ENCODE results near the gene SLC25A29. TPM values are rescaled to one million over a fixed set of nuclear protein-coding genes. Genes with fewer than 3 reads are reported as not detected.

The SLC25A29 gene
- total and polyA plus RNA-seq, 2 of the 8 experiments (the other 6 are each of a cell fraction or from before 2014, with no cell fraction given), result 135 to 177 TPM

- Histone ChIP-seq H3K56ac (replicated peaks; ENCODE audit: insufficient read length, low read depth, low read length) (no peak overlapping the region), H3K4ac (replicated peaks; ENCODE audit: insufficient read length, low read depth, low read length) (peak overlapping the region; percentile 53), H3K23ac (ENCODE audit: insufficient read length) (no peak overlapping the region), H2BK12ac (ENCODE audit: low read depth, low read length) (no peak overlapping the region), H4K20me1 (replicated peaks in 1 of 2; ENCODE audit: control insufficient read depth in 1 of 2, insufficient read depth in 2 of 2, low read length in 2 of 2) (no peaks in the 10 kb centered on the region), H3K27ac (ENCODE audit: low read depth, low read length) (no peak overlapping the region), H3K4me1 (replicated peaks in 1 of 4; ENCODE audit: control insufficient read depth in 3 of 4, insufficient read depth in 4 of 4, low read length in 3 of 4) (peaks cover 0 to 4% (median 0%) of the 10 kb centered on the region in 4 experiments; a peak in 1 of 7 replicates), H2BK20ac (ENCODE audit: low read length) (no peak overlapping the region), H3K27me3 (replicated peaks in 1 of 4; ENCODE audit: control insufficient read depth in 3 of 4, extremely low read depth in 1 of 4, insufficient read depth in 3 of 4, low read length in 3 of 4) (no peaks in the 10 kb centered on the region), H3K79me2 (ENCODE audit: control insufficient read depth in 1 of 2, insufficient read depth in 2 of 2, low read length in 2 of 2) (no peaks in the 10 kb centered on the region), H2AK5ac (ENCODE audit: low read depth, low read length) (no peak overlapping the region), H3K14ac (ENCODE audit: insufficient read length) (no peak overlapping the region), H4K8ac (ENCODE audit: extremely low read depth, insufficient read depth, low read length) (peak overlapping the region; percentile 76; the same call in 1 of the 2 replicates), H2BK120ac (replicated peaks; ENCODE audit: low read depth, low read length) (no peak overlapping the region), H2BK5ac (ENCODE audit: low read depth, low read length) (no peak overlapping the region), H3K18ac (ENCODE audit: extremely low read depth, low read length) (no peak overlapping the region), H3K23me2 (ENCODE audit: low read depth, low read length) (no peaks in the 10 kb centered on the region; the same call in 1 of the 2 replicates), H3K9me3 (ENCODE audit: insufficient read depth in 2 of 2, low read depth in 1 of 2, low read length in 1 of 2) (no peaks in the 10 kb centered on the region), H3K9ac (replicated peaks in 1 of 4; ENCODE audit: extremely low read depth in 1 of 4, low read depth in 3 of 4, low read length in 3 of 4) (no peak overlapping the region), H4K91ac (replicated peaks; ENCODE audit: insufficient read length, low read length) (no peak overlapping the region), H3K36me3 (ENCODE audit: control insufficient read depth in 2 of 4, insufficient read depth in 4 of 4, low read length in 3 of 4) (no peaks in the 10 kb centered on the region), H4K5ac (ENCODE audit: insufficient read length, low read depth, low read length) (no peak overlapping the region), H2BK15ac (ENCODE audit: low read length) (no peak overlapping the region), H2AFZ (ENCODE audit: low read length) (no peak overlapping the region), H3K79me1 (ENCODE audit: low read depth, low read length) (no peaks in the 10 kb centered on the region), H3K4me3 (ENCODE audit: extremely low read depth in 1 of 4, insufficient read depth in 2 of 4, low read depth in 3 of 4, low read length in 4 of 4) (no peak overlapping the region), H3K4me2 (ENCODE audit: insufficient read depth in 1 of 2, low read depth in 2 of 2, low read length in 2 of 2) (no peak overlapping the region)
- 89% methylated on average over 12 of the region's 24 CpGs; no CpG with 5 or more reads in 1 of the 2 experiments for WGBS, 2 experiments (ENCODE audit: extremely low coverage in 1 of 2, insufficient coverage in 1 of 2, insufficient read length in 1 of 2, insufficient replicate concordance in 2 of 2, low coverage in 1 of 2, low lambda C conversion rate in 2 of 2, missing lambda C conversion rate in 1 of 2)
- FAIRE-seq, result no peak
- ChIA-PET CTCF (ENCODE audit: partially characterized antibody) (interaction anchor here (0.6 to 1.7 kb wide), 3 partner anchors 51 to 310 kb away, joined by 3 read pairs; no protein-coding TSS in a partner anchor), POLR2A (ENCODE audit: partially characterized antibody) (interaction anchor here (0.9 kb wide), 1 partner anchor 18 kb away, joined by 5 read pairs; no protein-coding TSS in a partner anchor)
- no peak for DNase-seq (ENCODE audit: low read depth in 1 of 2, low spot score in 2 of 2)
- TF ChIP-seq SP2 (IDR thresholded peaks at IDR 0.05; ENCODE audit: low read length), result no peak
- no peak for TF ChIP-seq SAP30 (IDR thresholded peaks at IDR 0.05; ENCODE audit: insufficient read depth, insufficient replicate concordance, low read length)
Measured at GRCh38 chr14:100327128-100327527, 20.9 kb upstream of the SLC25A29 start.

Data from H1 (cell line).